Measurements from ENCODE around the gene KRTAP4-9. TPM values are rescaled to one million over a fixed set of nuclear protein-coding genes. Genes with fewer than 3 reads are reported as not detected.
A peak's percentile ranks its signal among the peaks of the same experiment; 100 is the strongest.
"Not testable (repeated sequence)": the region's sequence is repeated elsewhere in the genome, so short reads cannot be mapped to it uniquely, and the experiment has no call there.

KRTAP4-9 gene
- total and polyA plus RNA-seq, 2 of the 13 experiments (the other 11 are each of a cell fraction or from before 2014, with no cell fraction given), result not detected

DNA sequence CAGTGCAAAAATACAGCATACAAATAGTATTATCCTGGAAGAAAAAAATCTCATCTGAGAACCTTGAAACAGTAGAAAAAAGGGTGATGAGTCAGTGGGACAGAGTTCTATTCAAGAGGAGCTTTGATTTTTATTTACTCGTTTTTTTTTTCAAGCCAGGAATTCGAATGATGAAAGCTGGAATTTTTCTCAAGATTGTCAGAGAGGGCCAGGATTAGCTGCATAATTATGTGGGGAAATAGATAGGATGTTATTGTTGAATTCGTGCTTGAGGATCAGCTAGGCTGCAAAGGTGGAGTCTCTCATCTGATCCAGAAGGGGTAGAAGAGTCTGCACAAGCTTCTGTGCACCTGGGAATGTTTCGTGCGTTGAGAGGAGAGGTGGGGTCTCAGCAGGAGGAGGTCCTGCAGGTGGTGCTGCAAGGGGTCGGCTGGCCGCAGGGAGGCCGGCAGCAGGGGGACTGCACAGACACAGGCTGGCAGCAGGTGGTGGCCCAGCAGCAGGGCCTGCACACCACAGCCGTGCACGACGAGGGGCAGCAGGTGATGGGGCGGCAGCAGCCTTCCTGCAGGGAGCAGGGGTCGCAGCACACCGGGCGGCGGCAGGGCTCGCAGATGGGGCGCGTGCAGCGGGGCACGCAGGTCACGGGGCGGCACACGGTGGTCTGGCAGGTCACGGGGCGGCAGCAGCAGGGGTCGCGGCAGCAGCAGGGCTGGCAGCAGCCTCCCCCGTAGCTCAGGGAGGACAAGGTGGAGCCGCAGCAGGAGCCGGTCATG lies 45.7 kb upstream of the KRTAP4-9 start (continued):
- TF ChIP-seq ZNF205 (CRISPR knock-in tag; IDR thresholded peaks at IDR 0.05) (peak; percentile 5; the same call in 1 of the 2 replicates), ZSCAN29 (CRISPR knock-in tag; conservative IDR thresholded peaks at IDR 0.05) (peak; percentile 63; the same call in 1 of the 2 replicates), ISL2 (CRISPR knock-in tag; IDR thresholded peaks at IDR 0.05) (peak; percentile 98), PPARG (CRISPR knock-in tag; conservative IDR thresholded peaks at IDR 0.05) (peak; percentile 94), SALL1 (CRISPR knock-in tag; IDR thresholded peaks at IDR 0.05) (peak; percentile 54; the same call in 1 of the 2 replicates), MIXL1 (CRISPR knock-in tag; IDR thresholded peaks at IDR 0.05) (peak; percentile 78), GABPA (CRISPR knock-in tag; IDR thresholded peaks at IDR 0.05; ENCODE audit: low read depth) (0 out of 2 replicates have a peak, but pooled peaks have one; percentile 30), GATAD2A (CRISPR knock-in tag; IDR thresholded peaks at IDR 0.05) (peak; percentile 80), TBX3 (IDR thresholded peaks at IDR 0.05; ENCODE audit: borderline replicate concordance) (peak; percentile 56; the same call in 1 of the 2 replicates), MAFK (conservative IDR thresholded peaks at IDR 0.05 in 1 of 2, IDR thresholded peaks at IDR 0.05 in 1 of 2; ENCODE audit: low read length in 2 of 2) (peak in 1 of 2 experiments; percentile 28; a peak in 1 of 4 replicates), GATA4 (IDR thresholded peaks at IDR 0.05; ENCODE audit: borderline replicate concordance, low read depth) (peak; percentile 90; the same call in 1 of the 2 replicates), BCL6 (CRISPR knock-in tag; IDR thresholded peaks at IDR 0.05) (peak; percentile 56; the same call in 1 of the 2 replicates)
- TF ChIP-seq, protein P1, sequence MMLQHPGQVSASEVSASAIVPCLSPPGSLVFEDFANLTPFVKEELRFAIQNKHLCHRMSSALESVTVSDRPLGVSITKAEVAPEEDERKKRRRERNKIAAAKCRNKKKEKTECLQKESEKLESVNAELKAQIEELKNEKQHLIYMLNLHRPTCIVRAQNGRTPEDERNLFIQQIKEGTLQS (CRISPR knock-in tag; IDR thresholded peaks at IDR 0.05), result peak; percentile 71
- not testable (repeated sequence) for TF ChIP-seq GABPA (IDR thresholded peaks at IDR 0.05; ENCODE audit: low read depth, low read length)
- TF ChIP-seq, protein P2, sequence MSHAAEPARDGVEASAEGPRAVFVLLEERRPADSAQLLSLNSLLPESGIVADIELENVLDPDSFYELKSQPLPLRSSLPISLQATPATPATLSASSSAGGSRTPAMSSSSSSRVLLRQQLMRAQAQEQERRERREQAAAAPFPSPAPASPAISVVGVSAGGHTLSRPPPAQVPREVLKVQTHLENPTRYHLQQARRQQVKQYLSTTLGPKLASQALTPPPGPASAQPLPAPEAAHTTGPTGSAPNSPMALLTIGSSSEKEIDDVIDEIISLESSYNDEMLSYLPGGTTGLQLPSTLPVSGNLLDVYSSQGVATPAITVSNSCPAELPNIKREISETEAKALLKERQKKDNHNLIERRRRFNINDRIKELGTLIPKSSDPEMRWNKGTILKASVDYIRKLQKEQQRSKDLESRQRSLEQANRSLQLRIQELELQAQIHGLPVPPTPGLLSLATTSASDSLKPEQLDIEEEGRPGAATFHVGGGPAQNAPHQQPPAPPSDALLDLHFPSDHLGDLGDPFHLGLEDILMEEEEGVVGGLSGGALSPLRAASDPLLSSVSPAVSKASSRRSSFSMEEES (CRISPR knock-in tag; IDR thresholded peaks at IDR 0.05), result peak; percentile 60; the same call in 1 of the 2 replicates
- TF ChIP-seq, protein P3, sequence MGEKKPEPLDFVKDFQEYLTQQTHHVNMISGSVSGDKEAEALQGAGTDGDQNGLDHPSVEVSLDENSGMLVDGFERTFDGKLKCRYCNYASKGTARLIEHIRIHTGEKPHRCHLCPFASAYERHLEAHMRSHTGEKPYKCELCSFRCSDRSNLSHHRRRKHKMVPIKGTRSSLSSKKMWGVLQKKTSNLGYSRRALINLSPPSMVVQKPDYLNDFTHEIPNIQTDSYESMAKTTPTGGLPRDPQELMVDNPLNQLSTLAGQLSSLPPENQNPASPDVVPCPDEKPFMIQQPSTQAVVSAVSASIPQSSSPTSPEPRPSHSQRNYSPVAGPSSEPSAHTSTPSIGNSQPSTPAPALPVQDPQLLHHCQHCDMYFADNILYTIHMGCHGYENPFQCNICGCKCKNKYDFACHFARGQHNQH (CRISPR knock-in tag; IDR thresholded peaks at IDR 0.05), result 0 out of 2 replicates have a peak, but pooled peaks have one; percentile 24

All from HepG2 (cell line).